HG02623 (cell line): ENCODE results near the gene LMAN1L.
A peak's percentile ranks its signal among the peaks of the same experiment; 100 is the strongest.

Source experiments
- ATAC-seq: cut with Tn5 transposase; IDR thresholded peaks from one replicate; pipeline ENCODE4 v1.9.1; 2021; ENCODE audit warnings: moderate library complexity; ENCODE audit not compliant: unreplicated experiment

Gene LMAN1L

GRCh38 chr15:74793135-74794028, 19.3 kb upstream of the LMAN1L start:
- ATAC-seq, result no peak

GRCh38 chr15:74794248-74794969, 18.2 kb upstream of the LMAN1L start:
- ATAC-seq, result no peak

- no peak for ATAC-seq
Measured at GRCh38 chr15:74794970-74795349, 17.7 kb upstream of the LMAN1L start.

GRCh38 chr15:74795966-74796625, 16.5 kb upstream of the LMAN1L start:
- ATAC-seq, result no peak

GRCh38 chr15:74798388-74799254, 14.0 kb upstream of the LMAN1L start:
- no peak for ATAC-seq

GRCh38 chr15:74799255-74799855, 13.3 kb upstream of the LMAN1L start:
- no peak for ATAC-seq

GRCh38 chr15:74799856-74800558, 12.6 kb upstream of the LMAN1L start:
- ATAC-seq, result peak; percentile 69

GRCh38 chr15:74800559-74801094, 12.0 kb upstream of the LMAN1L start:
- no peak for ATAC-seq

- no peak for ATAC-seq
Measured at GRCh38 chr15:74801311-74801997, 11.2 kb upstream of the LMAN1L start.

- no peak for ATAC-seq
Measured at GRCh38 chr15:74802290-74802689, 10.3 kb upstream of the LMAN1L start.

- ATAC-seq, result no peak
Measured at GRCh38 chr15:74802862-74803447, 9.7 kb upstream of the LMAN1L start.

- ATAC-seq, result no peak
Measured at GRCh38 chr15:74804935-74805334, 7.7 kb upstream of the LMAN1L start.

- no peak for ATAC-seq
Measured at GRCh38 chr15:74807282-74807681, 5.4 kb upstream of the LMAN1L start.

- no peak for ATAC-seq
Measured at GRCh38 chr15:74808078-74808839, 4.4 kb upstream of the LMAN1L start.

- ATAC-seq, result no peak
Measured at GRCh38 chr15:74808840-74809229, 3.8 kb upstream of the LMAN1L start.

- ATAC-seq, result no peak
Measured at GRCh38 chr15:74809242-74809641, 3.4 kb upstream of the LMAN1L start.

- no peak for ATAC-seq
Measured at GRCh38 chr15:74809956-74810355, 2.7 kb upstream of the LMAN1L start.
